HEK293T (cell line): ENCODE results near the gene DPP4.

Experiments used
- CTCF ChIA-PET: fragments of 350-600 bp; formaldehyde crosslinking; extraction: SDS; loops from one replicate; lab custom pipeline; 2021; ENCODE audit warnings: antibody characterized with exemption, inconsistent platforms; lab: Yijun Ruan, JAX
- POLR2A ChIA-PET: fragments of 350-600 bp; formaldehyde crosslinking; extraction: SDS; loops from one replicate; lab custom pipeline; 2020; ENCODE audit warnings: antibody characterized with exemption, inconsistent platforms; lab: Yijun Ruan, JAX
- DNase-seq: peaks from one replicate; pipeline ENCODE4 v3.0.0; 2012; ENCODE audit warnings: mixed read lengths; ENCODE audit errors: extremely low spot score
- ARNT ChIP-seq: fragments of 450-650 bp; IDR thresholded peaks from 2 replicates; pipeline ENCODE4 v1.6.1; 2017; ENCODE audit warnings: mild to moderate bottlenecking
- BHLHE40 ChIP-seq: fragments of 450-650 bp; IDR thresholded peaks from 2 replicates; pipeline ENCODE4 v1.6.1; 2016; ENCODE audit warnings: mild to moderate bottlenecking, moderate library complexity, borderline replicate concordance
- CTBP1 ChIP-seq: fragments of 450-650 bp; IDR thresholded peaks from 2 replicates; pipeline ENCODE4 v1.6.1; 2016; ENCODE audit warnings: borderline replicate concordance
- ELF4 ChIP-seq: fragments of 450-650 bp; IDR thresholded peaks from 2 replicates; pipeline ENCODE4 v1.6.1; 2017; ENCODE audit warnings: antibody characterized with exemption
- FOXA1 ChIP-seq: fragments of 450-650 bp; IDR thresholded peaks from 2 replicates; pipeline ENCODE4 v1.6.1; 2016; ENCODE audit warnings: mild to moderate bottlenecking
- FOXK2 ChIP-seq: fragments of 450-650 bp; IDR thresholded peaks from 2 replicates; pipeline ENCODE4 v1.6.1; 2016; ENCODE audit warnings: mild to moderate bottlenecking
- FOXM1 ChIP-seq: fragments of 450-650 bp; IDR thresholded peaks from 2 replicates; pipeline ENCODE4 v1.6.1; 2017; ENCODE audit warnings: mild to moderate bottlenecking, borderline replicate concordance
- HDGF ChIP-seq: fragments of 450-650 bp; IDR thresholded peaks from 2 replicates; pipeline ENCODE4 v1.6.1; 2017; ENCODE audit warnings: antibody characterized with exemption, borderline replicate concordance
- L3MBTL2 ChIP-seq: fragments of 450-650 bp; conservative IDR thresholded peaks from 2 replicates; pipeline ENCODE4 v1.6.1; 2016; ENCODE audit warnings: mild to moderate bottlenecking
- LEF1 ChIP-seq: fragments of 450-650 bp; IDR thresholded peaks from 2 replicates; pipeline ENCODE4 v1.6.1; 2017; ENCODE audit warnings: mild to moderate bottlenecking, borderline replicate concordance
- NFRKB ChIP-seq: fragments of 450-650 bp; IDR thresholded peaks from 2 replicates; pipeline ENCODE4 v1.6.1; 2016; ENCODE audit warnings: mild to moderate bottlenecking, moderate library complexity
- PKNOX1 ChIP-seq: fragments of 450-650 bp; IDR thresholded peaks from 2 replicates; pipeline ENCODE4 v1.6.1; 2016
- SP1 ChIP-seq: fragments of 450-650 bp; IDR thresholded peaks from 2 replicates; pipeline ENCODE4 v1.6.1; 2017
- SUZ12 ChIP-seq: fragments of 450-650 bp; IDR thresholded peaks from 2 replicates; pipeline ENCODE4 v1.6.1; 2016; ENCODE audit warnings: mild to moderate bottlenecking
- TARDBP ChIP-seq: fragments of 450-650 bp; IDR thresholded peaks from 2 replicates; pipeline ENCODE4 v1.6.1; 2016
- ZNF384 ChIP-seq: fragments of 450-650 bp; IDR thresholded peaks from 2 replicates; pipeline ENCODE4 v1.6.1; 2016

The DPP4 gene

GRCh38 chr2:162074632-162074895 lies 549 bp upstream of the DPP4 start:
- CTCF ChIA-PET = no interaction called here

GRCh38 chr2:162072976-162073887 lies 783 bp downstream of the DPP4 start:
- TF ChIP-seq HDGF (no peak), BHLHE40 (no peak), TARDBP (no peak), FOXK2 (no peak), ELF4 (no peak), NFRKB (no peak), ARNT (no peak), PKNOX1 (no peak), FOXA1 (no peak), SUZ12 (no peak), CTBP1 (no peak), ZNF384 (no peak), FOXM1 (no peak), L3MBTL2 (no peak; the same call in 1 of the 2 replicates), SP1 (no peak), LEF1 (no peak)
- POLR2A ChIA-PET = no interaction called here
- CTCF ChIA-PET = no interaction called here
- DNase-seq = peak; percentile 24

More at GRCh38 chr2:162074632-162074895, 549 bp upstream of the DPP4 start:
- POLR2A ChIA-PET = no interaction called here
- no peak for DNase-seq
- no peak for TF ChIP-seq ZNF384
- TF ChIP-seq FOXA1 = no peak
- TF ChIP-seq BHLHE40 = no peak
- no peak for TF ChIP-seq L3MBTL2
- TF ChIP-seq ELF4 = no peak
- TF ChIP-seq ARNT = no peak
- TF ChIP-seq LEF1 = no peak
- TF ChIP-seq NFRKB = no peak
- TF ChIP-seq TARDBP = no peak
- no peak for TF ChIP-seq PKNOX1
- no peak for TF ChIP-seq SP1

GRCh38 chr2:162072181-162072702 lies 1.8 kb downstream of the DPP4 start:
- no peak for DNase-seq
- CTCF ChIA-PET = no interaction called here
- POLR2A ChIA-PET = no interaction called here

GRCh38 chr2:162071001-162071400 lies 3.0 kb downstream of the DPP4 start:
- ChIA-PET CTCF (no interaction called here), POLR2A (no interaction called here)
- no peak for TF ChIP-seq HDGF
- DNase-seq = no peak

More at GRCh38 chr2:162072181-162072702, 1.8 kb downstream of the DPP4 start:
- TF ChIP-seq BHLHE40 = no peak
- no peak for TF ChIP-seq HDGF
- TF ChIP-seq ARNT = no peak
- TF ChIP-seq FOXA1 = no peak
- no peak for TF ChIP-seq CTBP1
- TF ChIP-seq ELF4 = no peak

GRCh38 chr2:162070228-162070936 lies 3.6 kb downstream of the DPP4 start:
- TF ChIP-seq HDGF (no peak), LEF1 (no peak), SUZ12 (no peak), NFRKB (no peak), FOXK2 (no peak), ARNT (no peak), SP1 (no peak), FOXA1 (no peak), TARDBP (no peak), ZNF384 (no peak), PKNOX1 (no peak), CTBP1 (no peak), ELF4 (no peak)
- ChIA-PET POLR2A (no interaction called here), CTCF (no interaction called here)
- DNase-seq = no peak

- DNase-seq = no peak
- POLR2A ChIA-PET = no interaction called here
- no peak for TF ChIP-seq SUZ12
- TF ChIP-seq ARNT = no peak
- TF ChIP-seq CTBP1 = no peak
- CTCF ChIA-PET = no interaction called here
These were observed 4.6 kb downstream of the DPP4 start for GRCh38 chr2:162069267-162069903.
